Activated T-cell treated with anti-CD3 and anti-CD28 coated beads, Interleukin-2, amount 50 U/mL, for 24 hours (primary cell): ENCODE data around the gene STOM.

ENCODE experiments used
- DNase-seq: peaks from one replicate; pipeline ENCODE4 v3.0.0-alpha.2; 2020
- H3K27ac Mint-ChIP-seq: 2 replicates; pipeline ENCODE4 v1.8.0; 2020; ENCODE audit warnings: mild to moderate bottlenecking, mixed read lengths
- H3K27me3 Mint-ChIP-seq: 2 replicates; pipeline ENCODE4 v1.8.0; 2020; ENCODE audit warnings: mixed read lengths
- H3K36me3 Mint-ChIP-seq: 2 replicates; pipeline ENCODE4 v1.8.0; 2020; ENCODE audit warnings: low read depth, mixed read lengths
- H3K4me1 Mint-ChIP-seq: 2 replicates; pipeline ENCODE4 v1.8.0; 2020; ENCODE audit warnings: low read depth, mixed read lengths
- H3K4me3 Mint-ChIP-seq: 2 replicates; pipeline ENCODE4 v1.8.0; 2020; ENCODE audit warnings: mild to moderate bottlenecking, moderate library complexity, mixed read lengths
- H3K9me3 Mint-ChIP-seq: 2 replicates; pipeline ENCODE4 v1.8.0; 2020; ENCODE audit warnings: mixed read lengths

Gene STOM

DNA sequence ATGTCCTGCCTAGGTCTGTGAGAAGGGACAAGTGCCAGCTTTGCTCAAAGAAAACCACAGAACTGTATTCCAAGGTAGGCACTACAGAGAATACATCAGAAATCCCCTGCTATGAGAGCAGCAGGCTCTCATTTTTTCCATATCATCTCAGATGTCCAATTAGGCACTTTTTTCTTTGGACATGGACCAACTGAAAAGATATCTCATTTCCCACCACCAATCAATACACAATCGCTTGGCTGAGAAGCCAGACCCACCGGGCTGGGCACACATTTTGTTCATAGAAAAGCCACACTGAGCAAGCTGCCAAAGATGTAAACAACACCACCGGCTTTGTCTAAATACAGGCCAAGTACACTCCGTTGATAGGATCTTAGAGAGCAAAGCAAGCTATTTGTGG lies 25.9 kb downstream of the STOM start:
- Mint-ChIP-seq H3K27ac (no peak overlapping the region), H3K27me3 (no peaks in the 10 kb centered on the region), H3K4me3 (no peak overlapping the region), H3K4me1 (peaks cover 7% of the 10 kb centered on the region), H3K9me3 (no peaks in the 10 kb centered on the region), H3K36me3 (peaks cover 76% of the 10 kb centered on the region)
- no peak for DNase-seq

DNA sequence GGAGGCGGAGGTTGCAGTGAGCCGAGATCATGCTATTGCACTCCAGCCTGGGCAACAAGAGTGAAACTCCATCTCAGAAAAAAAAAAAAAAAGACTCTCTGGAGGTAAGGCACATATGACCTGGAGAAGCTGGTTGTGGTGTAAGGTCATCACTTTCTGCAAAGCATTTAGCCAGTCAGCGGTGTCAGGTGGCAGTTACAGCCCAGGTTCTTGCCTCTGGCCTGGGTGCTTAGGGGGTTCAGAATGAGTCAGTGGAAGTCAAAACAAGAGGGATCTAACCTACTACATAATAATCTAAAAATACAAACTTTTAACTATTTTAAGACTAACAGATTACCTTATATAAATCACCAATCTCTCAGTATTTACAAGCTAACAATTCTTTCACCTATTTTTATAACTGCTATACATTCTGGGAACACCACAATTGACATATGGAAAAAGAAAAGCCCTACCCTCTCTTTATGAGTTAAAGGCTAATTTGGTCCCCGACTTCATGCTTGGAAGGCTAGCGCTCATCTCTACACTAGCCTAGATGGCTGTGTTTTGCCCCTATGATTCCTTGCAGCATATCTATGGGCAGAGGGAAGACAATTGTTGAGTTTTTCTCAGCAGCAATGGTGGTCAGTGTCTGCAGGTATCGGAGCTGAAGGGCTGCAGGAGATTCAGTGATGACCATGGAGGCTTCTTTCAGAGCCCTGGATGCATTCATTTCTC lies 29.2 kb downstream of the STOM start:
- H3K9me3 Mint-ChIP-seq: no peaks in the 10 kb centered on the region
- DNase-seq: no peak
- H3K27ac Mint-ChIP-seq: no peak overlapping the region
- no peaks in the 10 kb centered on the region for H3K27me3 Mint-ChIP-seq
- H3K36me3 Mint-ChIP-seq: peaks cover 69% of the 10 kb centered on the region
- H3K4me1 Mint-ChIP-seq: peaks cover 7% of the 10 kb centered on the region
- no peak overlapping the region for H3K4me3 Mint-ChIP-seq

DNA sequence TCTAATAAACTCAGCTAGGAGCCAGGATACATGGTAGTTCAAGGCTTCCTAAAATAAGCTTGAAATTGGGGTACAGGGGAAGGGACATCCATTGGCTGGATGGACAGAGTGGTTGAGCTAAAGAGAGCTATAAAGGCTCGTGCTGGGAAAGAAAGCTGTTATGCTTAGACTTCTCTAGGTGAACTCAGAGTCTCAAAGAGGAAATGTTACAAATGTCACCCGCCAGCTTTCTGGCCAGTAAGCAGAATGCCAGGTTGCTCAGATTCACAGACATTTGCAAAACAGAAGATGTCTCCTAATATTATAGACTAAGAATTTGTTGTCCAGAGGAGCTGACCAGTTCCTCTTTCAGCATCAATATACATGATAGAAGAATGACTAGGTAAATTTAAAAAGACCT lies 30.6 kb downstream of the STOM start:
- Mint-ChIP-seq H3K4me3 (no peak overlapping the region), H3K36me3 (peaks cover 62% of the 10 kb centered on the region), H3K9me3 (no peaks in the 10 kb centered on the region), H3K27me3 (no peaks in the 10 kb centered on the region), H3K4me1 (peaks cover 7% of the 10 kb centered on the region), H3K27ac (no peak overlapping the region)
- no peak for DNase-seq

DNA sequence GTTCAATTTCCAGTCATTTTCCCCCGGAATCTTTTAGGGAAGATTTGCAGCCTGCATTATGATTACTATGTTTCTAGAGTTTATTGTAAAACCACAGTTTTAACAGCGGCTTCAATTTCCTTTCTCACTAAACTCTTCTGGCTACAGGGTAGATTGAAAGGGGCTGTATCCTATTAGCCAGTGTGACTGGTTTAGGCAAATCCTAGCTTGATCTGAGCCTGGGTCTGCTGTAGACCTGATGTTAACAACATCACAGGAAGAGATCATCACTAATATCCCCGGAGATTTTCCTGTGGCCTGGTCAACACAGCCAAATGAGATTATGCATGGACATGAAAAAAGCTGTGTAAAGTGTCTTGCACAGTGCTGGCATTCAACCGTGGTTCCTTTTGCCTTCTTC lies 33.4 kb downstream of the STOM start:
- no peaks in the 10 kb centered on the region for H3K9me3 Mint-ChIP-seq
- no peak for DNase-seq
- H3K4me3 Mint-ChIP-seq: no peak overlapping the region
- H3K27ac Mint-ChIP-seq: no peak overlapping the region
- no peaks in the 10 kb centered on the region for H3K27me3 Mint-ChIP-seq
- H3K36me3 Mint-ChIP-seq: peaks cover 45% of the 10 kb centered on the region
- H3K4me1 Mint-ChIP-seq: peaks cover 2% of the 10 kb centered on the region

DNA sequence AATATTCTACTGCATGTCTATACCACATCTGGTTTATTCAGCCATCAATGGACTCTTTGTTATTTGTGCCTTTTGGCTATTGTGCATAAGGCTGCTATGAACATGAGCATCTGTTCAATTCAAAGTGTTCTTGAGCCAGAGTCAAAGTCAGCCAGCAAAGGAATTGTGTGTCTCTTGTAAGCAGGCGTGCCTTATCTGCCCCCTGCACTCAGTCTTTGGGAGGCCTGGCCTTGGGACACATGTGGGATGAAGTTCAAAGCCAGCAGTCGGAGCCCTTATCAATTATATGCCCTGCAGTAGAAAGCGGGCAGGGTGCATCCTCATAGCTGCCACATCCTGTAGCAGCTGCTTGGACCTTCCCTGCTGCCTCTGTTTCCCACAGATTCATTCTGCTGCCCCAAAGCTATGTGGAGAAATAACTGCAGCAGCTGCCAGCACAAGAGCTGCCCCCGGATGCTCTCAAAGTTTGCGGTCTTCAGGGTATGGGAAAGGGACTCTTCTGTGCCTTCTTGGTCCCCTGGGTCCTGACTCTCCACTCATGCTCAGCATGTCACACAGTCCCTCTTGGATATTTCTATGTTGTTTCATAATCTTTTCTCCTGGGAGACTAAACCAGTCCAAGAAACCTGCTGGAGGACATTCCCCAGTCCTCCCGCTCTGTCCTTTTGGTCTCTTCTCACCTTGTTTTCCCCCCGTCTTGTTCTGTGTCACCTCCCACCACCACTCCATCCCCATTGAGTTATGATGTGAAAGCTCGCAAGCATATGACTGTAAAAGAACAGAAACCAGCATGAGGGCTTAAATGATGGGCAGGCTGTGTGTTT lies 35.9 kb downstream of the STOM start:
- Mint-ChIP-seq H3K4me3 (no peak overlapping the region), H3K27ac (no peak overlapping the region), H3K9me3 (no peaks in the 10 kb centered on the region)

DNA sequence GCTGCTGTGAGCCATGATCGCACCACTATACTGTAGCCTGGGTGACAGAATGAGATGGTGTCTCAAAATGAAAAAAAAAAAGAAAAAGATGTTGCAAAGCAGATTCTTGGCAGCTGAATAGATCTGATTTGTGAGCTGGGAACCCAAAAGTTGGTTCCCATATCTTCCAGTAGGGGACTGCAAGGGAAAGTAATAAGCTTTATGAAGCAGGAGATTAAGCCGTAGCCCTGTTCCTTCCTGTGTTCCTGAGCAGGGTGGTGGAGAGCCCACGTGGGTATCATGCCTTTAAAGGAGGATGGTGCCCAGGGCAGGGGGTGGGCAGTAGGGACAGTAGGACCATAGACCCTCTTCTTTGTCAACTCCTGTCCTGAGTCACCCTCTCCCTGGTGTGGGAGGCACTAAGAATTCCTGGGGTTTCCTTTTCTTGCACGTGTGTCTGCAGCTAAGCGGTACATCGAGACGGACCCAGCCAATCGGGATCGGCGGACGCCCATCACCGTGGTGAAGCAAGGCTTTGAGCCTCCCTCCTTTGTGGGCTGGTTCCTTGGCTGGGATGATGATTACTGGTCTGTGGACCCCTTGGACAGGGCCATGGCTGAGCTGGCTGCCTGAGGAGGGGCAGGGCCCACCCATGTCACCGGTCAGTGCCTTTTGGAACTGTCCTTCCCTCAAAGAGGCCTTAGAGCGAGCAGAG lies 37.9 kb downstream of the STOM start:
- no peak for DNase-seq
- no peaks in the 10 kb centered on the region for H3K27me3 Mint-ChIP-seq
- H3K9me3 Mint-ChIP-seq: no peaks in the 10 kb centered on the region
- H3K4me1 Mint-ChIP-seq: no peaks in the 10 kb centered on the region
- no peak overlapping the region for H3K4me3 Mint-ChIP-seq
- H3K36me3 Mint-ChIP-seq: peaks cover 26% of the 10 kb centered on the region
- H3K27ac Mint-ChIP-seq: no peak overlapping the region

More for the DNA sequence above, 35.9 kb downstream of the STOM start:
- Mint-ChIP-seq H3K4me1 (no peaks in the 10 kb centered on the region), H3K36me3 (peaks cover 36% of the 10 kb centered on the region), H3K27me3 (no peaks in the 10 kb centered on the region)
- DNase-seq: no peak

DNA sequence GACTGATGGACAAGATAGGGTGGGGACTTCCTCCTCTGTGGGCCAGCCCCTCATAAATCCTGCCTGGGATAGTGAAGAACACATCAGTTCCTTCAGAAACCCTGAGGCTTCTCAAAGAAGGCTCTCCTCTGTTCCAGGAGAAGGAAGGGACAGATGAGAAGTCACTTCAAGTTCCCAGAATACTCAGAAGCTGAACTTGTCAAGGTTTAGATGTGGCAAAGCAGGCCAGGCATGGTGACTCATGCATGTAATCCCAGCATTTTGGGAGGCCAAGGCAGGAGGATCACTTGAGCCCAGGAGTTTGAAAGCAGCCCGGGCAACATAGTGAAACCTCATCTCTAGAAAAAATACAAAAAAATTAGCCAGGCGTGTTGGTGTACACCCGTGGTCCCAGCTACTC lies 38.5 kb downstream of the STOM start:
- DNase-seq: no peak
- H3K4me3 Mint-ChIP-seq: no peak overlapping the region
- no peak overlapping the region for H3K27ac Mint-ChIP-seq
- no peaks in the 10 kb centered on the region for H3K27me3 Mint-ChIP-seq
- peaks cover 22% of the 10 kb centered on the region for H3K36me3 Mint-ChIP-seq
- no peaks in the 10 kb centered on the region for H3K4me1 Mint-ChIP-seq
- H3K9me3 Mint-ChIP-seq: no peaks in the 10 kb centered on the region

DNA sequence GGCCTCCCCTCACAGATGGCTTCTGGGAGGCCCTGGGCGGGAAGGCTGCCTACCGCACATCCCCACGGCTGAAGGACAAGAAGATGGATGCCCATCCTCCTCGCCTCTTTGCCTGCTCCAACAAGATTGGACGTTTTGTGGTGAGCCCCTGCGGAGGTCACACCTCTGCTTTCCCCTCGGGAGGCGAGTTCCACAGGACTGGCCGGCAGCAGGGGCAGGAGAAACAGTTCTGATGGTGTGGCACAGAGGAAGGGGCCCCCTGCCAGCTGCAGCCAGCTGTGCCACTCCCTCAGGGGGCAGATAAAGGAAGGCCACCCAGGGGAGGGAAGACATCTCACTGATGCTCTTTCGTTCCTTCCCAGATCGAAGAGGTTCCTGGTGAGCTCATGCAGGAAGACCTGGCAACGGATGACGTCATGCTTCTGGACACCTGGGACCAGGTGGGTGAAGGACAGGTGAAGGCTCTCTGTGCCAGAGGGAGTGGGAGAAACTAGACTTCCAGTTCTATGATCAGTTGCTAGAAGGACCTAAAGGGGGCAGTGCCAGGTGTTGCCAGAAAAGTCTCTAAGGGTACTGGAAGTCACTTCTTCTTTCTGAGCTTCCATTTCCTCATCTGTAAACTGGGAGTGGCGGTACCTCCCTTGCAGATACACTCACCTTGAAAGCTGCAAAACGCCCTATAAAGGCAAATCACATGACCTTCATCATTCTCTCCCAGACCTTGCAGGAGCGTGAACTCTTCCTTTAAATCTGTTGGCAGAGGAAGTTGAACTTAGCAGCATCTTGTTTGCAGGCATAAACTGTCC lies 41.0 kb downstream of the STOM start:
- peaks cover 13% of the 10 kb centered on the region for H3K36me3 Mint-ChIP-seq
- no peak overlapping the region for H3K27ac Mint-ChIP-seq
- no peaks in the 10 kb centered on the region for H3K4me1 Mint-ChIP-seq
- H3K4me3 Mint-ChIP-seq: no peak overlapping the region
- H3K27me3 Mint-ChIP-seq: no peaks in the 10 kb centered on the region
- no peak for DNase-seq
- H3K9me3 Mint-ChIP-seq: no peaks in the 10 kb centered on the region

DNA sequence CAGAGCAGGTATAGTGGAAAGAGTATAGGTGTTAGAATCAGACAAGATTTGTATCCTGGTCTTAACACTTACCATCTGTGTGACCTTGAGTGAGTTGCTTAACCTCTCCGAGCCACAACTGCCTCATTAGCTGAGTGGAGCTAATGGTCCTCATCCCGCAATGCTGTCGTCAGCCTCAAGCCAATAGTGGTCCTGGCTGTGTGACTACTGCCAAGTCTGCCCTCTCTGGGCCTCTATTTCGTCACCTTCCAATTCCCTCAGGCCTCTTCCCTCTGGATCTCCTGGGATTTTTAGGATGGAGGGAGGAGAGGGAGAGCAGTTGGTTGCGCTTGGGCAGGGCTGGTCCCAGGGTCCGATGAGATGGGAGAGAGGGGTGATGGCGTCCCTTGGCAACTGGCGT lies 41.6 kb downstream of the STOM start:
- H3K27me3 Mint-ChIP-seq: no peaks in the 10 kb centered on the region
- no peak overlapping the region for H3K27ac Mint-ChIP-seq
- H3K4me3 Mint-ChIP-seq: no peak overlapping the region
- no peaks in the 10 kb centered on the region for H3K4me1 Mint-ChIP-seq
- no peak for DNase-seq
- H3K9me3 Mint-ChIP-seq: no peaks in the 10 kb centered on the region
- peaks cover 13% of the 10 kb centered on the region for H3K36me3 Mint-ChIP-seq

DNA sequence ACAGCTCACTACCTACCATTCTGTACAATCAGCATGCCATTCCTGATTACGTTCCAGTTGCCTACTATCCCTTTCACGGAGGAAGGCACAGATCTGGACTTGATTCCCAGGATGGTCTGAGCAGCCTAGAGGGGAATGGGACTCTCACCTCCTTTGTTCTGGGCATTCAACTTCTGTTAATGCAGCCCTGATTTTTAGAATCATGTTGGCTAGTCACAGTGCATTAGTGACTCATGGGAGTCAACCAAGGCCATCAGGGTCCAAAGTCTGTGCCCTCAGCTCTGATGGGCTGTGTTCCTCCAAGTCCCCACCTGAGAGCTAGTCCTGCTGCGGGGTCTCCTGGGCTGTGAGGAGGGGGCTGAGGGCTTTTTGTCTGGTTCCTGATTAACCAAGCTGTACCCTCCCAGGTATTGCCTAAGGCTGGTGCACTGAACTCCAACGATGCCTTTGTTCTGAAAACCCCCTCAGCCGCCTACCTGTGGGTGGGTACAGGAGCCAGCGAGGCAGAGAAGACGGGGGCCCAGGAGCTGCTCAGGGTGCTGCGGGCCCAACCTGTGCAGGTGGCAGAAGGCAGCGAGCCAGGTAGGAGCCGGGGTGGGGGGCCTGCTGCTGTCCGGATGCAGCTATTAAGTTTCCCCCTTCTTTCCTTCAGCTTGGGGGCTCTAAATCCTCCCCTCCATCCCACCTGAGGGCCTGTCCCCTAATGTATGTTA lies 43.0 kb downstream of the STOM start:
- no peak for DNase-seq
- Mint-ChIP-seq H3K4me3 (no peak overlapping the region), H3K9me3 (no peaks in the 10 kb centered on the region), H3K27me3 (no peaks in the 10 kb centered on the region), H3K27ac (no peak overlapping the region), H3K4me1 (peaks cover 5% of the 10 kb centered on the region), H3K36me3 (peaks cover 10% of the 10 kb centered on the region)

DNA sequence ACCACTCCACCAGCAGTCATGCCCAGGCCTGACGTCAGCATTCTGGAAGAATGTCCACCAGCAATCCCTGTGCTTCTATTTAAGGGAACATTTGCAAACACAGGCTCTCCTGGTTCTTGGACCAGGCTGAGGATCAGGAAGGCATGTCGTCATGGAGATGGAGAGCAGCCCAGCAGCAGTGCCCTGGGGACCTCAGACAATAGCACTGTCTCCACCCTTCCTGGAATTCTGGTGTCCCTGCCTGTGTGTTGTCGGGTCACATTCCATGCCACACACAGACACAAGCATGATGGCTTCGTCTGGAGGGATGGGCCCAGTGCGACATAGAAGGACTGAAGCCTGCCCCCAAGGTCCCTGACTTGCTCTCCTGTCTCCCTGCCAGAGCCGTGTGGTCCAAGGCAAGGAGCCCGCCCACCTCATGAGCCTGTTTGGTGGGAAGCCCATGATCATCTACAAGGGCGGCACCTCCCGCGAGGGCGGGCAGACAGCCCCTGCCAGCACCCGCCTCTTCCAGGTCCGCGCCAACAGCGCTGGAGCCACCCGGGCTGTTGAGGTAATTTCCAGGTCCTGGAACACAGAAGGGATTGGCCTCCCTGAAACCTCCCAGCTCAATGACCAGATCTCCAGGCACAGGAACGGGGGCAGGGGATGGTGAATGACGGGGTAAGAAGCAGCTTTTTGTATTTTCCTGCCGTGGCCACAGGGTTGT lies 43.8 kb downstream of the STOM start:
- Mint-ChIP-seq H3K27me3 (no peaks in the 10 kb centered on the region), H3K4me1 (peaks cover 7% of the 10 kb centered on the region), H3K9me3 (no peaks in the 10 kb centered on the region), H3K27ac (no peak overlapping the region), H3K4me3 (no peak overlapping the region), H3K36me3 (peaks cover 10% of the 10 kb centered on the region)
- DNase-seq: no peak

DNA sequence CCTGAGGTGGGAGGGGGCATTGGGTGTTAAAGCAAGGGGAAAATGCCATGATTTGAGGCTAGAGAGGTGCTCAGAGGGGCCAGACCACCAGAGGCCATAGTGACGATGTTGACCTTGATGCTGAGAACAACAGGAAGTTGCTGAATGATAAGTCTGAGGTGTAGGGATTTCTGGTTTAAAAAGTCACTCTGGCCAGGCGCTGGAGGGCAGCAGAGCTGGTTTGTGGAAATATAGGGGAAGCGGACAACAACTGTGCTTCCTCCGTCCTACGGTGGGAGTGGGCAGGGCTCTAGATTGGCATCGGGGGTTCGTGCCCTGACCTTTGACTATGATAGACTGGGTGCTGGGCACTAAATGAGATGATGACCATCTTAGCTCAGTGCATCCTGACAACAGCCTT lies 44.7 kb downstream of the STOM start:
- Mint-ChIP-seq H3K36me3 (peaks cover 7% of the 10 kb centered on the region), H3K4me1 (peaks cover 13% of the 10 kb centered on the region), H3K9me3 (no peaks in the 10 kb centered on the region), H3K27me3 (no peaks in the 10 kb centered on the region), H3K4me3 (no peak overlapping the region), H3K27ac (no peak overlapping the region)
- DNase-seq: no peak

DNA sequence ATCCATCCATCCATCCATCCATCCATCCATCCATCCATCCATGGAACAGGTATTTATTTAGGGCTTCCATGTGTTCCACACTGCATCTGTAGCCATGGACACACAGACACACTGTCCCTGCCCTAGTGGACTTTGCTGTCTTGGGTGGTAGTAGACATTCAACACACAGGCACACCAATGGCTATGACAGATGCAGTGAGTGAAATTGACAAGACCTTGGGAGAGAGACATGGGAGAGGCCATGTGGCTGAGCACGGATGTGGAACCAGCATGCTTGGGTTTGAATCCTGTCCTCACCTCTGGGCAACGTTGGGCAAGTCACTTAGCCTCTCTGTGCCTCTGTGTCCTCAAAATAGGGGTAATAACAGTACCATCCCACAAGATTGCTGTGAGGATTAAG lies 45.3 kb downstream of the STOM start:
- Mint-ChIP-seq H3K9me3 (no peaks in the 10 kb centered on the region), H3K36me3 (peaks cover 7% of the 10 kb centered on the region), H3K4me3 (no peak overlapping the region), H3K27me3 (no peaks in the 10 kb centered on the region), H3K4me1 (peaks cover 16% of the 10 kb centered on the region), H3K27ac (no peak overlapping the region)
- DNase-seq: no peak
